ENCODE results near the gene UCP2. TPM values are rescaled to one million over a fixed set of nuclear protein-coding genes. Genes with fewer than 3 reads are reported as not detected.
A peak's percentile ranks its signal among the peaks of the same experiment; 100 is the strongest.

The UCP2 gene
- total and polyA plus RNA-seq, 9 of the 15 experiments (the other 6 are each of a cell fraction or from before 2014, with no cell fraction given): 19.2 to 216 (median 87.9) TPM

- ChIA-PET CTCF (ENCODE audit: low intra/inter-chr PET ratio) (interaction anchor here (2.1 kb wide), 1 partner anchor 102 kb away, joined by 13 read pairs; no protein-coding TSS in a partner anchor), POLR2A (no interaction called here)
- DNase-seq (ENCODE audit: extremely low read depth in 1 of 4, low spot score in 3 of 4): peak in 2 of 4 experiments; percentile 47 to 67
- H3K4me1 ChIP-seq (replicated peaks in 1 of 2; ENCODE audit: control insufficient read depth in 2 of 2, insufficient read depth in 2 of 2, low read length in 2 of 2): peaks cover 8 to 10% of the 10 kb centered on the region in 2 experiments; a peak in 4 of 5 replicates
- peak overlapping the region; percentile 77 for H2AFZ ChIP-seq (ENCODE audit: low read depth, low read length)
- 20% methylated on average over 6 of the region's 6 CpGs for WGBS (ENCODE audit: insufficient coverage, low coverage, missing lambda C conversion rate)
- peak; percentile 60 for FAIRE-seq
- intact Hi-C loops (cut with micrococcal nuclease) (loop anchor here (1.0 kb wide), 1 partner anchor 101 kb away; no protein-coding TSS in a partner anchor), in situ Hi-C loops (cut with MboI) (loop anchor here (5.0 kb wide), 1 partner anchor 98 kb away; no protein-coding TSS in a partner anchor)
- no peaks in the 10 kb centered on the region for H3K36me3 ChIP-seq (ENCODE audit: control insufficient read depth, insufficient read depth, low read length)
- no peaks in the 10 kb centered on the region for H3K9me1 ChIP-seq (ENCODE audit: control insufficient read depth, insufficient read depth, low read length)
- H3K79me2 ChIP-seq (ENCODE audit: control insufficient read depth, insufficient read depth, low read length): no peaks in the 10 kb centered on the region; the same call in 2 of the 3 replicates
- no TSS peak for BruUV-seq (replicated peaks)
- no peaks in the 10 kb centered on the region for H3K27me3 ChIP-seq (ENCODE audit: control insufficient read depth in 2 of 2, insufficient read depth in 2 of 2, low read length in 2 of 2)
- H3K9ac ChIP-seq (ENCODE audit: insufficient read depth in 1 of 2, low read depth in 2 of 2, low read length in 2 of 2): no peak overlapping the region
- H3K27ac ChIP-seq (ENCODE audit: extremely low read depth, low read depth, low read length): peak overlapping the region; percentile 10; the same call in 1 of the 3 replicates
- H3K4me3 ChIP-seq: no peak overlapping the region
- H3K4me2 ChIP-seq (ENCODE audit: insufficient read depth, low read length): peak overlapping the region; percentile 14; the same call in 1 of the 2 replicates
- H4K20me1 ChIP-seq (replicated peaks; ENCODE audit: control insufficient read depth, insufficient read depth, low read length): no peaks in the 10 kb centered on the region
- H3K9me3 ChIP-seq (replicated peaks; ENCODE audit: control insufficient read depth, insufficient read depth, low read depth, low read length): no peaks in the 10 kb centered on the region
- peak; percentile 68 for ATAC-seq
- TF ChIP-seq MAFG (tag; conservative IDR thresholded peaks at IDR 0.05): 0 out of 2 replicates have a peak, but pooled peaks have one; percentile 6
- TF ChIP-seq FOXK2 (conservative IDR thresholded peaks at IDR 0.05 in 1 of 2, IDR thresholded peaks at IDR 0.05 in 1 of 2; ENCODE audit: low read depth in 2 of 2): 0 out of 4 replicates have a peak, but pooled peaks of 1 of the 2 experiments have one; percentile 24
- no peak for TF ChIP-seq TCF3 (CRISPR knock-in tag; IDR thresholded peaks at IDR 0.05)
- TF ChIP-seq SLC30A9 (CRISPR knock-in tag; IDR thresholded peaks at IDR 0.05): no peak
- TF ChIP-seq ZNF277 (CRISPR knock-in tag; IDR thresholded peaks at IDR 0.05; ENCODE audit: borderline replicate concordance): no peak
- TF ChIP-seq, protein P1, sequence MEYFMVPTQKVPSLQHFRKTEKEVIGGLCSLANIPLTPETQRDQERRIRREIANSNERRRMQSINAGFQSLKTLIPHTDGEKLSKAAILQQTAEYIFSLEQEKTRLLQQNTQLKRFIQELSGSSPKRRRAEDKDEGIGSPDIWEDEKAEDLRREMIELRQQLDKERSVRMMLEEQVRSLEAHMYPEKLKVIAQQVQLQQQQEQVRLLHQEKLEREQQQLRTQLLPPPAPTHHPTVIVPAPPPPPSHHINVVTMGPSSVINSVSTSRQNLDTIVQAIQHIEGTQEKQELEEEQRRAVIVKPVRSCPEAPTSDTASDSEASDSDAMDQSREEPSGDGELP (CRISPR knock-in tag; IDR thresholded peaks at IDR 0.05; ENCODE audit: borderline replicate concordance): no peak
- no peak for TF ChIP-seq MCM3 (IDR thresholded peaks at IDR 0.05)
- peak; percentile 40; the same call in 1 of the 2 replicates for TF ChIP-seq ARID3A (IDR thresholded peaks at IDR 0.05; ENCODE audit: borderline replicate concordance, low read depth, low read length)
- TF ChIP-seq, protein P2, sequence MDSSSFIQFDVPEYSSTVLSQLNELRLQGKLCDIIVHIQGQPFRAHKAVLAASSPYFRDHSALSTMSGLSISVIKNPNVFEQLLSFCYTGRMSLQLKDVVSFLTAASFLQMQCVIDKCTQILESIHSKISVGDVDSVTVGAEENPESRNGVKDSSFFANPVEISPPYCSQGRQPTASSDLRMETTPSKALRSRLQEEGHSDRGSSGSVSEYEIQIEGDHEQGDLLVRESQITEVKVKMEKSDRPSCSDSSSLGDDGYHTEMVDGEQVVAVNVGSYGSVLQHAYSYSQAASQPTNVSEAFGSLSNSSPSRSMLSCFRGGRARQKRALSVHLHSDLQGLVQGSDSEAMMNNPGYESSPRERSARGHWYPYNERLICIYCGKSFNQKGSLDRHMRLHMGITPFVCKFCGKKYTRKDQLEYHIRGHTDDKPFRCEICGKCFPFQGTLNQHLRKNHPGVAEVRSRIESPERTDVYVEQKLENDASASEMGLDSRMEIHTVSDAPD (CRISPR knock-in tag; IDR thresholded peaks at IDR 0.05): no peak
Measured at GRCh38 chr11:73989156-73989555, 6.5 kb upstream of the UCP2 start.

Measured in K562 (cell line).